Neural progenitor cell (in vitro differentiated cells): ENCODE measurements around the gene KANSL1L.

Source experiments
- EZH2 ChIP-seq: fragments of 200-600 bp; sonication (generic); IDR thresholded peaks from 2 replicates; pipeline ENCODE4 v1.6.1; 2017; ENCODE audit warnings: antibody characterized with exemption, mild to moderate bottlenecking, moderate library complexity
- EZH2phosphoT487 ChIP-seq: fragments of 200-600 bp; sonication (generic); IDR thresholded peaks from 2 replicates; pipeline ENCODE4 v1.6.1; 2017; ENCODE audit warnings: antibody characterized with exemption
- TF ChIP-seq, protein P1 (sequence below): fragments of 200-600 bp; sonication (generic); IDR thresholded peaks from 2 replicates; pipeline ENCODE4 v1.5.1; 2017; ENCODE audit warnings: antibody characterized with exemption, mild to moderate bottlenecking

DNA sequence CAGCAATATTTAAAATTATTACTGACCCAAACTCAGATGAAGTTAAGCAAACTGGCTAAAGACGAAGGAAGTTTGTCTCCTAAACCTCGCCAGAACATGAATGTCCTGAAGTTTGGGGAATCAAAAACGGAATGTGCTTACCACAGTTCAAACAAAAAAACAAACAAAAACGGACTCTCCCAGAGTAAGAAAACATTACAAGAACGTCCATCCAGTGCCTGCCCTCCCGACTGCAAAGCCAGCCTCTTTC, 1.1 kb downstream of the KANSL1L start:
- TF ChIP-seq EZH2: no peak
- TF ChIP-seq, protein P1, sequence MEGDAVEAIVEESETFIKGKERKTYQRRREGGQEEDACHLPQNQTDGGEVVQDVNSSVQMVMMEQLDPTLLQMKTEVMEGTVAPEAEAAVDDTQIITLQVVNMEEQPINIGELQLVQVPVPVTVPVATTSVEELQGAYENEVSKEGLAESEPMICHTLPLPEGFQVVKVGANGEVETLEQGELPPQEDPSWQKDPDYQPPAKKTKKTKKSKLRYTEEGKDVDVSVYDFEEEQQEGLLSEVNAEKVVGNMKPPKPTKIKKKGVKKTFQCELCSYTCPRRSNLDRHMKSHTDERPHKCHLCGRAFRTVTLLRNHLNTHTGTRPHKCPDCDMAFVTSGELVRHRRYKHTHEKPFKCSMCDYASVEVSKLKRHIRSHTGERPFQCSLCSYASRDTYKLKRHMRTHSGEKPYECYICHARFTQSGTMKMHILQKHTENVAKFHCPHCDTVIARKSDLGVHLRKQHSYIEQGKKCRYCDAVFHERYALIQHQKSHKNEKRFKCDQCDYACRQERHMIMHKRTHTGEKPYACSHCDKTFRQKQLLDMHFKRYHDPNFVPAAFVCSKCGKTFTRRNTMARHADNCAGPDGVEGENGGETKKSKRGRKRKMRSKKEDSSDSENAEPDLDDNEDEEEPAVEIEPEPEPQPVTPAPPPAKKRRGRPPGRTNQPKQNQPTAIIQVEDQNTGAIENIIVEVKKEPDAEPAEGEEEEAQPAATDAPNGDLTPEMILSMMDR: no peak
- TF ChIP-seq EZH2phosphoT487: no peak
